CD14-positive monocyte (primary cell): ENCODE results near the gene H1-8. TPM values are rescaled to one million over a fixed set of nuclear protein-coding genes. Genes with fewer than 3 reads are reported as not detected.
A peak's percentile ranks its signal among the peaks of the same experiment; 100 is the strongest.

Experiments
- DNase-seq, 3 donors: peaks; one replicate each; pipeline ENCODE4 v3.0.0-alpha.2; 2011 to 2022
- H2AFZ ChIP-seq: 2 replicates; pipeline ENCODE4 v1.6.0; 2012; ENCODE audit warnings: mild to moderate bottlenecking, low read depth, low read length, inconsistent platforms; ENCODE audit not compliant: insufficient read depth, poor library complexity, severe bottlenecking
- H3K27ac ChIP-seq, 2 donors: 1 replicate in 1 of 2; 2 replicates in 1 of 2; pipeline ENCODE4 v1.5.1; 2012 to 2013; ENCODE audit warnings: low read length in 2 of 2, control low read depth in 1 of 2, inconsistent platforms in 1 of 2, low read depth in 1 of 2, mild to moderate bottlenecking in 1 of 2
- H3K27me3 ChIP-seq, 2 donors: one replicate each; pipeline versions ENCODE4 v1.6.0 to v1.6.1; 2011 to 2013; ENCODE audit warnings: low read length in 2 of 2; ENCODE audit not compliant: control insufficient read depth in 2 of 2, insufficient read depth in 2 of 2
- H3K36me3 ChIP-seq, 2 donors: replicated peaks in 1 of 2; 1 replicate in 1 of 2; 2 replicates in 1 of 2; pipeline versions ENCODE4 v1.5.1 to v1.6.1; 2012 to 2013; ENCODE audit warnings: low read length in 2 of 2, control low read depth in 1 of 2, inconsistent platforms in 1 of 2, mild to moderate bottlenecking in 1 of 2; ENCODE audit not compliant: insufficient read depth in 2 of 2, control insufficient read depth in 1 of 2
- H3K4me1 ChIP-seq, 2 donors: 1 replicate in 1 of 2; 2 replicates in 1 of 2; pipeline versions ENCODE4 v1.5.1 to v1.6.1; 2012 to 2013; ENCODE audit warnings: low read length in 2 of 2, control low read depth in 1 of 2, inconsistent platforms in 1 of 2, mild to moderate bottlenecking in 1 of 2, moderate library complexity in 1 of 2; ENCODE audit not compliant: insufficient read depth in 2 of 2, control insufficient read depth in 1 of 2
- H3K4me2 ChIP-seq: replicated peaks from 2 replicates; pipeline ENCODE3; 2012; ENCODE audit warnings: low read length, moderate library complexity, mild to moderate bottlenecking; ENCODE audit not compliant: poor library complexity, severe bottlenecking; ENCODE audit errors: extremely low read depth
- H3K4me3 ChIP-seq, 3 experiments: fragments of 200-600 bp in 1 of 3; sonication (generic) in 1 of 3; replicated peaks in 1 of 3; 1 replicate in 2 of 3; 2 replicates in 1 of 3; pipeline ENCODE4 v1.5.1; 2011 to 2013; ENCODE audit warnings: low read length in 3 of 3, mild to moderate bottlenecking in 3 of 3, control low read depth in 2 of 3, low read depth in 2 of 3, inconsistent platforms in 1 of 3, moderate library complexity in 1 of 3
- H3K79me2 ChIP-seq: 2 replicates; pipeline ENCODE4 v1.6.0; 2012; ENCODE audit warnings: mild to moderate bottlenecking, control low read depth, inconsistent platforms, low read length, moderate library complexity; ENCODE audit not compliant: insufficient read depth
- H3K9ac ChIP-seq: 2 replicates; pipeline ENCODE4 v1.6.0; 2017; ENCODE audit warnings: low read length, mild to moderate bottlenecking; ENCODE audit not compliant: insufficient read depth, poor library complexity, severe bottlenecking
- H3K9me3 ChIP-seq, 2 donors: replicated peaks in 1 of 2; 1 replicate in 1 of 2; 2 replicates in 1 of 2; pipeline versions ENCODE4 v1.5.1 to v1.6.1; 2012 to 2013; ENCODE audit warnings: low read length in 2 of 2, control low read depth in 1 of 2; ENCODE audit not compliant: control insufficient read depth in 1 of 2, insufficient read depth in 1 of 2
- H4K20me1 ChIP-seq: 2 replicates; pipeline ENCODE4 v1.6.0; 2012; ENCODE audit warnings: mild to moderate bottlenecking, low read length, control low read depth, moderate library complexity; ENCODE audit not compliant: insufficient read depth
- H3K27ac Mint-ChIP-seq, 7 donors: one replicate each; pipeline ENCODE4 v1.8.0; 2020; ENCODE audit warnings: mild to moderate bottlenecking in 7 of 7, mixed read lengths in 7 of 7, moderate library complexity in 6 of 7, inconsistent platforms in 2 of 7
- H3K27me3 Mint-ChIP-seq, 3 donors: one replicate each; pipeline ENCODE4 v1.8.0; 2021 to 2022; ENCODE audit warnings: low read depth in 3 of 3, mild to moderate bottlenecking in 3 of 3, mixed read lengths in 3 of 3, moderate library complexity in 3 of 3, inconsistent platforms in 1 of 3
- H3K36me3 Mint-ChIP-seq, 2 donors: one replicate each; pipeline ENCODE4 v1.8.0; 2020; ENCODE audit warnings: mixed read lengths in 2 of 2, inconsistent platforms in 1 of 2, mild to moderate bottlenecking in 1 of 2
- H3K4me1 Mint-ChIP-seq: one replicate; pipeline ENCODE4 v1.8.0; 2020; ENCODE audit warnings: mild to moderate bottlenecking, mixed read lengths
- H3K4me3 Mint-ChIP-seq, 2 donors: one replicate each; pipeline ENCODE4 v1.8.0; 2020; ENCODE audit warnings: mild to moderate bottlenecking in 2 of 2, mixed read lengths in 2 of 2, moderate library complexity in 1 of 2
- H3K9me3 Mint-ChIP-seq, 7 donors: one replicate each; pipeline ENCODE4 v1.8.0; 2020 to 2022; ENCODE audit warnings: mixed read lengths in 7 of 7, mild to moderate bottlenecking in 6 of 7, moderate library complexity in 6 of 7, inconsistent platforms in 2 of 7
- WGBS: methylation state at CpG from one replicate; pipeline ENCODE4 v1.1.5; 2013; ENCODE audit warnings: missing lambda C conversion rate; ENCODE audit not compliant: insufficient coverage; 5-methylcytosine and 5-hydroxymethylcytosine counted together
- intact Hi-C, 2 donors: fragments of 100-400 bp; cut with micrococcal nuclease; formaldehyde crosslinking; loops; one replicate each; pipeline versions ENCODE4 v1.15.0 to v1.15.1; 2023
- polyA plus RNA-seq, 3 donors: library from polyadenylated mRNA; depleted of rRNA in 1 of 3; unstranded in 2 of 3; stranded (reverse) in 1 of 3; fragments of 300-500 nt in 2 of 3; fragments of >200 nt in 1 of 3; fragmentation: Illumina TruSeq in 2 of 3; gene quantifications; 1 replicate in 2 of 3; 2 replicates in 1 of 3; pipeline ENCODE4 v1.2.3, GENCODE V29; 2012 to 2021
- TF ChIP-seq, protein P1 (sequence below): fragments of 200-600 bp; IDR thresholded peaks from one replicate; pipeline ENCODE4 v1.8.0; 2022; ENCODE audit warnings: antibody characterized with exemption, mild to moderate bottlenecking

The H1-8 gene
- polyA plus RNA-seq, 3 donors: not detected

DNA sequence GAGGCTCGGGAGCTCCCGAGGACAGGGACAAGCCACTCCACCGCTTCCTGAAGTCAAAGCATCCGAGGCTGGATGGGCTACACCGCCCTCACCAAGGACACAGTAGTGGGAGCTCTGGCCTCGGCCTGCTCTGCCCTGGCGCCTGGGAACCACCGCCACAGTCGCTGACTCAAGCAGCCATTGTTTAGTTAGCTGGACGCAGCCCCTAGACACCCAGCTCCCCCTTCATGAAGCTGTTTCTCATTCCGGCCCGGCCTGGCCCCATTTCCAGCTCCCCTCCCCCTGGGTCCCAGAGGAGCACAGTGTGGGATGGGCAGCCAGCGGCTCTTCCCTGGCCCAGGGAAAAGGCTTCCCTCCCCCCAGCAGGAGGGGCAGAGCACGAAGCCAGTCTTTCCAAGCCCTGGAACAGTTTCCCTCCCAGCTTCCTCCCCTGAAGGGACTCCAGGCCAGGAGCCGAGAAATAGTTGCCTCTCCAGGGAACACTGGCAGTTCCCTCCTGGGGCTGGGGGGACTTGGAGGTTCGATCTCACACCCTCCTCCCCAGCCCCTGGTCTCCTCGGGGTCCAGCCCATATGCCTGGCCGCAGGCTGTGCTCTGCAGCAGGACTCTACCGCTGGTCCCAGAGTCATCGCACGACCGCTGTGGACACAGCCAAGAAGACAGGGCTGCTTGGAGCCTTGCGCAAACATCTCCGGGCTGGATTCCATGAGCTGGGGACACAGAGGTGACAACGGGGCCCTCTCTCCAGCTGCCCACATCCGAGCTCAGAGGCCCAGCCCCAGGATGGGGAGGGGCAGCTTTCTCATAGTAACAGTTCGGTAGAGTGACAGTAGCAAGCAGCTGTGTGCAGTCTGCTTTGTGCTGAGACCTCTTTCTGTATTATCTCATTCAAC is 53.5 kb downstream of the H1-8 start:
- H3K9ac ChIP-seq: peak overlapping the region; percentile 35
- peak overlapping the region; percentile 56 for H3K4me2 ChIP-seq
- H4K20me1 ChIP-seq: peaks cover 76% of the 10 kb centered on the region
- 34% methylated on average over 24 of the region's 27 CpGs for WGBS
- peak overlapping the region; percentile 15 for H2AFZ ChIP-seq
- peaks cover 0 to 7% of the 10 kb centered on the region in 2 donors for H3K36me3 ChIP-seq
- H3K27me3 ChIP-seq: no peaks in the 10 kb centered on the region
- TF ChIP-seq, protein P1, sequence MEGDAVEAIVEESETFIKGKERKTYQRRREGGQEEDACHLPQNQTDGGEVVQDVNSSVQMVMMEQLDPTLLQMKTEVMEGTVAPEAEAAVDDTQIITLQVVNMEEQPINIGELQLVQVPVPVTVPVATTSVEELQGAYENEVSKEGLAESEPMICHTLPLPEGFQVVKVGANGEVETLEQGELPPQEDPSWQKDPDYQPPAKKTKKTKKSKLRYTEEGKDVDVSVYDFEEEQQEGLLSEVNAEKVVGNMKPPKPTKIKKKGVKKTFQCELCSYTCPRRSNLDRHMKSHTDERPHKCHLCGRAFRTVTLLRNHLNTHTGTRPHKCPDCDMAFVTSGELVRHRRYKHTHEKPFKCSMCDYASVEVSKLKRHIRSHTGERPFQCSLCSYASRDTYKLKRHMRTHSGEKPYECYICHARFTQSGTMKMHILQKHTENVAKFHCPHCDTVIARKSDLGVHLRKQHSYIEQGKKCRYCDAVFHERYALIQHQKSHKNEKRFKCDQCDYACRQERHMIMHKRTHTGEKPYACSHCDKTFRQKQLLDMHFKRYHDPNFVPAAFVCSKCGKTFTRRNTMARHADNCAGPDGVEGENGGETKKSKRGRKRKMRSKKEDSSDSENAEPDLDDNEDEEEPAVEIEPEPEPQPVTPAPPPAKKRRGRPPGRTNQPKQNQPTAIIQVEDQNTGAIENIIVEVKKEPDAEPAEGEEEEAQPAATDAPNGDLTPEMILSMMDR: no peak
- H3K4me1 Mint-ChIP-seq: peaks cover 93% of the 10 kb centered on the region
- H3K36me3 Mint-ChIP-seq: peaks cover 11 to 36% of the 10 kb centered on the region in 2 donors
- peaks cover 95% of the 10 kb centered on the region for H3K79me2 ChIP-seq
- peaks cover 0 to 6% (median 0%) of the 10 kb centered on the region in 7 donors for H3K9me3 Mint-ChIP-seq
- peak overlapping the region; percentile 60 to 90 for H3K27ac ChIP-seq
- no peaks in the 10 kb centered on the region for H3K9me3 ChIP-seq
- peak overlapping the region; percentile 50 to 71 for H3K4me3 Mint-ChIP-seq
- peak overlapping the region in 1 of 3 experiments; percentile 41 for H3K4me3 ChIP-seq
- H3K27ac Mint-ChIP-seq: peak overlapping the region; percentile 60 to 85 (median 83)
- peaks cover 97 to 100% of the 10 kb centered on the region in 2 donors for H3K4me1 ChIP-seq
- H3K27me3 Mint-ChIP-seq: peaks cover 0 to 2% (median 0%) of the 10 kb centered on the region in 3 donors
- DNase-seq: peak; percentile 67 to 78 (median 69)
- intact Hi-C loops: loop anchor here in 1 of 2 donors (5.0 kb wide), 1 partner anchor 69 kb away; the partner anchor contains the start of gene RHO

DNA sequence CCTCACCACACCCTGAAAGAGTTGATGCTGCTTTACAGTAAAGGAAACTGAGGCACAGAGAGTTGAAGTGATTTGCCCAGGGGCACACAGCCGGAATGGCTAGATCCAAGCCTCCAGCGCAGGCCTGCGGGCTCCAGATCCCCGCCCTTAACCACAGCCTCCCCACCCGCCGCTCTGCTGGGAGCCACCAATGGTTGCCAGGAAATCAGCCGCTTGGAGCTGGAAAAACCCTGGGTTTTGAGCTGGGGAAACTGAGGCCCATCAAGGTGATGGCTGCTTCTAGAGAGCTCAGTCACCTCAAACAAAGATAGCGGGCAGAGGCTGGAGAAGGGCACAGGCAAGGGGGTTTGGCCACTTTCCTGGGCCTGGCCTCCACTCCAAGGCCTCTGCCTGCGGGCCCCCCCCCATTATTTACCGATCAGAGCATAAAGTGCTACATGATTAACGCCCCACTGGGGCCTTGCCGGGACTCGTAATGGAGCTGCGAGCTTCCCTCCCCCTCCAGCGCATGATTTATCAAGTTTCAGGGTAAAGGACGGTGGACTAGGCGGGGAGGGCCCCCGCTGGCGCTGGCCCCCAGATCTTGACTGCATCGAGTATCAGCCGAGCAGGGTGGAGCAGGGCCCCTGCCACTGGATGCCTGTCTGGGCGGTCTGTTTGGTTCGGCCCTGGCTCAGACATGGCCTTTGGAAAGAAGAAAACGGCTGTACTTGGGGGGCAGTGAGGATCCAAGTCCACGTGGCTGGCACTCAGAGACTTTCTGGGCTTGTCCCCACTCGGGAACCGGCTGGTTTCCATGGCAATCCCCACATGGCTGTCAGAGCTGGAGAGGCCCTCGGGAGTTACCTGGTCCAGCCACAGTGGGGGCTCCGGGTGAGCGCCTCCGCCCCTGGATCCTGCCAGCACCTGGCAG is 54.4 kb downstream of the H1-8 start:
- H3K9me3 Mint-ChIP-seq: peaks cover 0 to 6% (median 0%) of the 10 kb centered on the region in 7 donors
- Histone ChIP-seq H3K4me1 (peaks cover 96 to 100% of the 10 kb centered on the region in 2 donors), H3K4me2 (peak overlapping the region; percentile 56), H3K79me2 (peaks cover 95% of the 10 kb centered on the region), H3K27me3 (no peaks in the 10 kb centered on the region), H3K4me3 (peak overlapping the region in 1 of 3 experiments; percentile 41), H3K9ac (peak overlapping the region; percentile 35), H4K20me1 (peaks cover 79% of the 10 kb centered on the region), H2AFZ (peak overlapping the region; percentile 15), H3K27ac (peak overlapping the region; percentile 60 to 90), H3K9me3 (no peaks in the 10 kb centered on the region), H3K36me3 (peaks cover 0 to 16% of the 10 kb centered on the region in 2 donors)
- DNase-seq: no peak
- peak overlapping the region; percentile 50 to 71 for H3K4me3 Mint-ChIP-seq
- H3K27ac Mint-ChIP-seq: peak overlapping the region; percentile 60 to 85 (median 83)
- TF ChIP-seq, protein P1: no peak
- H3K36me3 Mint-ChIP-seq: peaks cover 17 to 38% of the 10 kb centered on the region in 2 donors
- intact Hi-C loops: loop anchor here in 1 of 2 donors (5.0 kb wide), 1 partner anchor 70 kb away; the partner anchor contains the start of gene RHO
- peaks cover 93% of the 10 kb centered on the region for H3K4me1 Mint-ChIP-seq
- peaks cover 0 to 2% (median 0%) of the 10 kb centered on the region in 3 donors for H3K27me3 Mint-ChIP-seq
- WGBS: 28% methylated on average over 23 of the region's 31 CpGs
